GM12878 (cell line): ENCODE data around the gene SLCO3A1. TPM values are rescaled to one million over a fixed set of nuclear protein-coding genes. Genes with fewer than 3 reads are reported as not detected.

Experiments used
- ATAC-seq: fragments of 200-7000 bp; cut with Tn5 transposase; 3 replicates; pipeline ENCODE4 v1.9.1; 2020; ENCODE audit warnings: mild to moderate bottlenecking, moderate library complexity
- BruUV-seq: library from RNA; stranded (reverse); fragments of 400-500 nt; replicated peaks from 2 replicates; lab custom pipeline; 2021; lab: Mats Ljungman, UMichigan
- CTCF ChIA-PET: fragments of 300-600 bp; sonication (Branson Sonifier 250); formaldehyde crosslinking; extraction: SDS; loops from one replicate; lab custom pipeline; 2021; ENCODE audit warnings: inconsistent platforms; lab: Yijun Ruan, JAX
- POLR2A ChIA-PET: fragments of 350-600 bp; formaldehyde crosslinking; extraction: SDS; loops from one replicate; lab custom pipeline; 2021; ENCODE audit warnings: inconsistent platforms; lab: Charles Lee
- RAD21 ChIA-PET: fragments of 300-600 bp; sonication (Branson Sonifier 250); formaldehyde crosslinking; loops from one replicate; lab custom pipeline; 2023; ENCODE audit warnings: antibody characterized with exemption; ENCODE audit not compliant: unreplicated experiment; lab: Charles Lee
- SMC1A ChIA-PET: fragments of 300-600 bp; sonication (Branson Sonifier 250); formaldehyde crosslinking; loops from one replicate; lab custom pipeline; 2023; ENCODE audit not compliant: unreplicated experiment, uncharacterized antibody; lab: Charles Lee
- DNase-seq: peaks from one replicate; pipeline ENCODE4 v3.0.0-alpha.2; 2011; ENCODE audit warnings: low read depth, low spot score
- FAIRE-seq: peaks from 3 replicates; lab custom pipeline; 2011; peaks lifted over from hg19 to GRCh38; lab: Jason Lieb, UNC
- H2AFZ ChIP-seq: 2 replicates; pipeline ENCODE4 v1.6.0; 2011; ENCODE audit warnings: low read depth, low read length, control low read depth; ENCODE audit not compliant: control insufficient read depth
- H3K27ac ChIP-seq: 2 replicates; pipeline ENCODE4 v1.5.1; 2011; ENCODE audit warnings: control low read depth; ENCODE audit not compliant: control insufficient read depth, insufficient read depth
- H3K27me3 ChIP-seq, 2 experiments: replicated peaks in 1 of 2; 2 replicates each; pipeline versions ENCODE4 v1.6.0 to v1.6.1; 2011; ENCODE audit warnings: low read length in 1 of 2; ENCODE audit not compliant: control insufficient read depth in 2 of 2, insufficient read depth in 2 of 2
- H3K36me3 ChIP-seq, 2 experiments: 2 replicates each; pipeline ENCODE4 v1.5.1; 2011; ENCODE audit warnings: low read length in 1 of 2; ENCODE audit not compliant: control insufficient read depth in 2 of 2, insufficient read depth in 2 of 2
- H3K4me1 ChIP-seq: 2 replicates; pipeline ENCODE4 v1.6.1; 2011; ENCODE audit warnings: mild to moderate bottlenecking, low read length, moderate library complexity, mixed read lengths; ENCODE audit not compliant: control insufficient read depth, insufficient read depth
- H3K4me2 ChIP-seq: 2 replicates; pipeline ENCODE4 v1.6.0; 2011; ENCODE audit warnings: control low read depth; ENCODE audit not compliant: control insufficient read depth, insufficient read depth
- H3K4me3 ChIP-seq: fragments of 200-600 bp; sonication (generic); 2 replicates; pipeline ENCODE4 v1.5.1; 2016
- H3K79me2 ChIP-seq: 2 replicates; pipeline ENCODE4 v1.6.0; 2011; ENCODE audit warnings: low read length; ENCODE audit not compliant: control insufficient read depth, insufficient read depth
- H3K9ac ChIP-seq: 2 replicates; pipeline ENCODE4 v1.8.0; 2011; ENCODE audit warnings: low read length, control low read depth, mixed read lengths; ENCODE audit not compliant: control insufficient read depth, insufficient read depth
- H3K9me3 ChIP-seq: replicated peaks from 3 replicates; pipeline ENCODE4 v1.5.1; 2011; ENCODE audit warnings: mild to moderate bottlenecking, low read length; ENCODE audit not compliant: control insufficient read depth, insufficient read depth
- H4K20me1 ChIP-seq: 2 replicates; pipeline ENCODE4 v1.6.0; 2011; ENCODE audit not compliant: control insufficient read depth, insufficient read depth
- CBX3 ChIP-seq: fragments of 200-600 bp; sonication (generic); IDR thresholded peaks from 2 replicates; pipeline ENCODE4 v1.6.1; 2016; ENCODE audit warnings: low read depth, borderline replicate concordance
- FOXK2 ChIP-seq: fragments of 450-650 bp; IDR thresholded peaks from 2 replicates; pipeline ENCODE4 v1.6.1; 2017; ENCODE audit warnings: mild to moderate bottlenecking, moderate library complexity
- LARP7 ChIP-seq: fragments of 450-650 bp; IDR thresholded peaks from 2 replicates; pipeline ENCODE4 v1.6.1; 2017; ENCODE audit warnings: mild to moderate bottlenecking
- MYB ChIP-seq: fragments of 150-350 bp; IDR thresholded peaks from 2 replicates; pipeline ENCODE4 v1.6.1; 2014; ENCODE audit warnings: mild to moderate bottlenecking, low read depth, low read length, borderline replicate concordance
- NFXL1 ChIP-seq: fragments of 450-650 bp; IDR thresholded peaks from 2 replicates; pipeline ENCODE4 v1.6.1; 2017; ENCODE audit warnings: antibody characterized with exemption, mild to moderate bottlenecking, borderline replicate concordance
- NR2C1 ChIP-seq: fragments of 450-650 bp; IDR thresholded peaks from 2 replicates; pipeline ENCODE4 v1.6.1; 2017; ENCODE audit warnings: antibody characterized with exemption, mild to moderate bottlenecking, moderate library complexity
- RAD21 ChIP-seq: IDR thresholded peaks from 2 replicates; pipeline ENCODE4 v1.6.1; 2011; ENCODE audit warnings: mild to moderate bottlenecking, low read depth, low read length, moderate library complexity; ENCODE audit not compliant: insufficient read depth
- REST ChIP-seq: IDR thresholded peaks from 2 replicates; pipeline ENCODE4 v1.6.1; 2012; ENCODE audit warnings: mild to moderate bottlenecking, low read depth, low read length
- ZSCAN29 ChIP-seq: fragments of 450-650 bp; IDR thresholded peaks from 2 replicates; pipeline ENCODE4 v1.6.1; 2017; ENCODE audit warnings: mild to moderate bottlenecking, moderate library complexity
- WGBS: methylation state at CpG from one replicate; pipeline ENCODE4 v1.1.6; 2016; ENCODE audit warnings: low lambda C conversion rate; ENCODE audit not compliant: insufficient replicate concordance, insufficient coverage; ENCODE audit errors: missing lambda C conversion rate; 5-methylcytosine and 5-hydroxymethylcytosine counted together
- in situ Hi-C: fragments of 300-500 bp; cut with MboI; formaldehyde crosslinking; loops from 9 replicates; pipeline ENCODE4 v1.14.3; 2018; ENCODE audit warnings: mixed read lengths
- intact Hi-C: fragments of 100-400 bp; cut with micrococcal nuclease; formaldehyde crosslinking; loops from one replicate; pipeline ENCODE4 v1.14.2; 2022; ENCODE audit not compliant: unreplicated experiment
- polyA plus RNA-seq, 11 experiments: library from polyadenylated mRNA; depleted of rRNA in 4 of 11; unstranded in 6 of 11; stranded (reverse) in 5 of 11; fragments of >200 nt; fragmentation: Nextera tagmentation in 4 of 11; fragmentation: Illumina TruSeq in 1 of 11; extraction: Ambion mirVana in 4 of 11; extraction: Trizol in 1 of 11; gene quantifications; 1 replicate in 1 of 11; 2 replicates in 10 of 11; pipeline versions ENCODE4 v1.2.1 to v1.2.3, GENCODE V29; 2011 to 2016; ENCODE audit warnings: inconsistent platforms in 2 of 11, missing spikeins in 2 of 11, low read depth in 1 of 11
- total RNA-seq, 4 experiments: library from RNA; depleted of rRNA in 3 of 4; stranded (reverse); fragments of >200 nt in 3 of 4; fragmentation: Illumina TruSeq in 1 of 4; extraction: Trizol in 1 of 4; gene quantifications; 2 replicates each; pipeline versions ENCODE4 v1.2.1 to v1.2.3, GENCODE V29; 2013 to 2021

SLCO3A1 gene
- total and polyA plus RNA-seq, 10 of the 15 experiments (the other 5 are each of a cell fraction or from before 2014, with no cell fraction given) = 0.05 to 5.9 (median 0.31) TPM

DNA sequence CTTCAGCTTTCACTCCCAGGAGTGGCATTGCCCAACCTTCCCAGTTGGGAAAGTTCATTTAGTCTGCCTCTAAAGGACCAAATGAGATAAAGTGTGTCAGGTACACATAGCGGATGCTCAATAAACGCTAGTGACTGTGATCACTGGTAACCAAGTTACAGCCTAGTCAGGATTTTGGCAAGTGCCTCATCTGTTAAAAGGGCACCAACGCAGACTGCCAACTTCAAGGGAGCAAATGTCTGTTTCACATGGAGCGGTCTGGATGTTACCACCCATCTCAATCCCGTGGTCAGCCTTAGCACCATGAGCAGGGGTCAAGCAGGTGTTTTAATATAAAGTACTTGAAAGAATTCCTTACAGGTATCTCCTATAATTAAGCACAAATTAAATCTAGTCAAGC is 22.7 kb downstream of the SLCO3A1 start (continued):
- no peak for TF ChIP-seq REST
- TF ChIP-seq MYB = no peak
- TF ChIP-seq RAD21 = no peak
- TF ChIP-seq, all 136 proteins: peak for 0

DNA sequence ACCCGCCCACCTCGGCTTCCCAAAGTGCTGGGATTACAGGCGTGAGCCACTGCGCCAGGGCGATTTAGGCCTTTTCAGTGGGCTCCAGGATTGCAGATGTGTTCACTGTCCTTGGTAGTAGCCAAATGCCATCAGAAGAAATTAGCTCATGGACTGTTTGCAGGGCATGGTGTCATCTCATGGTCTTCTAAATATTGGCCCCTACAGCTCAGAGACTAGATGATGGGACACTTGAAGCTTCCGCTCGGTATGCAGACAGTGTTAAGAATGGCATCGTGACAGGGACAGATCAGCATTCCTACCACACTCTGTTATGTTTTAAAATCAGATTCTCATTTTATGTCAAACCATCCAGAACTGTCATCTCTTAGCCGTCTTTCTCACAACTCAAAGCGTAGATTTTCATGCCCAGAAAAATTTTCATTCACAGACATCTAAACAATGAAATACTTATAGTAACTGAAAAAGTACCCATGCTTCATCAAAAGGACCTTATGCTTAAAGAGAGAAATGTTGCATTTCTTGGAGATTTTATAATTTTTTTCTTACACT is 24.9 kb downstream of the SLCO3A1 start:
- Histone ChIP-seq H3K4me3 (no peak overlapping the region), H3K4me1 (no peaks in the 10 kb centered on the region), H3K79me2 (no peaks in the 10 kb centered on the region), H4K20me1 (no peaks in the 10 kb centered on the region), H3K4me2 (no peak overlapping the region), H3K9me3 (no peaks in the 10 kb centered on the region), H3K27ac (no peak overlapping the region), H2AFZ (no peak overlapping the region)
- intact Hi-C loops (no loop called here), in situ Hi-C loops (no loop called here)
- 34% methylated on average over 10 of the region's 10 CpGs for WGBS
- SMC1A ChIA-PET = no interaction called here
- no peak for FAIRE-seq
- CTCF ChIA-PET = interaction anchor here (1.1 kb wide), 1 partner anchor 14 kb away, joined by 3 read pairs; no protein-coding TSS in a partner anchor
- no peak for DNase-seq
- TF ChIP-seq CBX3 = no peak
- TF ChIP-seq FOXK2 = no peak
- no peak for TF ChIP-seq ZSCAN29
- no peak for TF ChIP-seq LARP7
- TF ChIP-seq NR2C1 = no peak
- TF ChIP-seq NFXL1 = no peak
- TF ChIP-seq, all 136 proteins: peak for 0
- ChIA-PET POLR2A (no interaction called here), RAD21 (no interaction called here)
- H3K27me3 ChIP-seq = no peaks in the 10 kb centered on the region
- no peak overlapping the region for H3K9ac ChIP-seq
- H3K36me3 ChIP-seq = no peaks in the 10 kb centered on the region
- no TSS peak for BruUV-seq
- ATAC-seq = no peak
